K562 (cell line): Measurements from ENCODE around the gene C2orf92. TPM values are rescaled to one million over a fixed set of nuclear protein-coding genes. Genes with fewer than 3 reads are reported as not detected.

Experiments used
- CCNT2 ChIP-seq: IDR thresholded peaks from 2 replicates; pipeline ENCODE4 v1.6.1; 2011; ENCODE audit warnings: borderline replicate concordance, low read depth, mild to moderate bottlenecking, moderate library complexity, mixed read lengths, low read length; ENCODE audit not compliant: insufficient read length; ENCODE audit errors: extremely low read depth
- FOXJ2 ChIP-seq: fragments of 200-800 bp; sonication (Bioruptor generic); IDR thresholded peaks from 2 replicates; pipeline ENCODE4 v1.6.1; 2016; ENCODE audit warnings: missing genetic modification characterization, missing compliant biosample characterization
- PCBP2 ChIP-seq: fragments of 200-400 bp; formaldehyde crosslinking; IDR thresholded peaks from 2 replicates; pipeline ENCODE4 v1.6.1; 2018; ENCODE audit warnings: low read length, low read depth, mild to moderate bottlenecking, moderate library complexity; ENCODE audit not compliant: poor library complexity, severe bottlenecking
- TAL1 ChIP-seq: fragments of 450-650 bp; IDR thresholded peaks from 2 replicates; pipeline ENCODE4 v1.6.1; 2016; ENCODE audit warnings: mild to moderate bottlenecking
- ZC3H8 ChIP-seq: fragments of 450-650 bp; IDR thresholded peaks from 2 replicates; pipeline ENCODE4 v1.6.1; 2017
- ZFX ChIP-seq: sonication (generic); formaldehyde crosslinking; IDR thresholded peaks from 2 replicates; pipeline ENCODE4 v1.8.0; 2022; ENCODE audit warnings: mild to moderate bottlenecking, missing genetic modification reagents, moderate library complexity
- ZNF12 ChIP-seq: sonication (generic); formaldehyde crosslinking; IDR thresholded peaks from 2 replicates; pipeline ENCODE4 v1.4.0; 2020; ENCODE audit warnings: mild to moderate bottlenecking, missing genetic modification reagents
- ZNF140 ChIP-seq: fragments of 250-450 bp; sonication (Bioruptor Pico); IDR thresholded peaks from 2 replicates; pipeline ENCODE4 v1.8.0; 2021; ENCODE audit warnings: moderate library complexity, mild to moderate bottlenecking, inconsistent platforms
- ZNF717 ChIP-seq: fragments of 250-450 bp; sonication (Bioruptor Pico); IDR thresholded peaks from 2 replicates; pipeline ENCODE4 v1.5.0; 2021
- polyA plus RNA-seq, 8 experiments: library from polyadenylated mRNA; depleted of rRNA in 4 of 8; stranded (reverse) in 5 of 8; unstranded in 3 of 8; fragments of >200 nt; fragmentation: Nextera tagmentation in 2 of 8; fragmentation: Illumina TruSeq in 1 of 8; extraction: Ambion mirVana in 2 of 8; extraction: Trizol in 1 of 8; gene quantifications; 2 replicates each; pipeline versions ENCODE4 v1.2.1 to v1.2.3, GENCODE V29; 2011 to 2014; ENCODE audit warnings: inconsistent platforms in 1 of 8, missing spikeins in 1 of 8
- total RNA-seq, 7 experiments: library from RNA; depleted of rRNA in 6 of 7; stranded (reverse); fragments of >200 nt in 6 of 7; fragmentation: Illumina TruSeq in 2 of 7; extraction: Trizol in 2 of 7; gene quantifications; 2 replicates each; pipeline versions ENCODE4 v1.2.1 to v1.2.3, GENCODE V29; 2011 to 2021; ENCODE audit warnings: low replicate concordance in 1 of 7
- TF ChIP-seq, protein P1 (sequence below): fragments of 450-650 bp; IDR thresholded peaks from 2 replicates; pipeline ENCODE4 v1.6.1; 2016; ENCODE audit warnings: mild to moderate bottlenecking, moderate library complexity
- TF ChIP-seq, protein P2 (sequence below): fragments of 450-650 bp; conservative IDR thresholded peaks from 2 replicates; pipeline ENCODE4 v1.6.1; 2016; ENCODE audit warnings: missing genetic modification characterization, low read depth, mild to moderate bottlenecking, missing compliant biosample characterization, moderate library complexity
- TF ChIP-seq, protein P3 (sequence below), 2 experiments: fragments of 250-450 bp in 1 of 2; fragments of 450-650 bp in 1 of 2; sonication (Bioruptor Pico) in 1 of 2; IDR thresholded peaks; 2 replicates each; pipeline versions ENCODE4 v1.6.1 to v1.8.0; 2016 to 2021; ENCODE audit warnings: mild to moderate bottlenecking in 2 of 2, moderate library complexity in 2 of 2, missing compliant biosample characterization in 1 of 2, missing genetic modification characterization in 1 of 2
- TF ChIP-seq, protein P4 (sequence below): fragments of 250-450 bp; sonication (Bioruptor Pico); IDR thresholded peaks from 2 replicates; pipeline ENCODE4 v1.5.0; 2020; ENCODE audit warnings: mild to moderate bottlenecking, borderline replicate concordance

C2orf92 gene
- total and polyA plus RNA-seq, 9 of the 15 experiments (the other 6 are each of a cell fraction or from before 2014, with no cell fraction given), result 0.65 to 6.8 (median 3.6) TPM

DNA sequence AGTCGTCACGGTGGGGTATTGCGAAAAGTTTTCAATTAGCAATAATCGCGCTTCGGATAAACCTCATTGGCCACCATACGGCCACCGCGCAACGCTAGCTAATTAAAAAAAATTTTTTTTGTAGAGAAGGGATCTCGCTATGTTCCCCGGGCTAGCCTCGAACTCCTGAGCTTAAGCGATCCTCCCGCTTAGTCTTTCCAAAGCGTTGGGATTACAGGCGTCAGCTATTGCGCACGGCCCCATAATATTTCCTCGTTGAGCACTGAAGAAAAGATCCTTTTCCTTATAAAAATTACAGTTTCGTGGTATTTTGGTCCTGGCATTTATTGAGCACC is 4.9 kb upstream of the C2orf92 start (continued):
- TF ChIP-seq, protein P1, sequence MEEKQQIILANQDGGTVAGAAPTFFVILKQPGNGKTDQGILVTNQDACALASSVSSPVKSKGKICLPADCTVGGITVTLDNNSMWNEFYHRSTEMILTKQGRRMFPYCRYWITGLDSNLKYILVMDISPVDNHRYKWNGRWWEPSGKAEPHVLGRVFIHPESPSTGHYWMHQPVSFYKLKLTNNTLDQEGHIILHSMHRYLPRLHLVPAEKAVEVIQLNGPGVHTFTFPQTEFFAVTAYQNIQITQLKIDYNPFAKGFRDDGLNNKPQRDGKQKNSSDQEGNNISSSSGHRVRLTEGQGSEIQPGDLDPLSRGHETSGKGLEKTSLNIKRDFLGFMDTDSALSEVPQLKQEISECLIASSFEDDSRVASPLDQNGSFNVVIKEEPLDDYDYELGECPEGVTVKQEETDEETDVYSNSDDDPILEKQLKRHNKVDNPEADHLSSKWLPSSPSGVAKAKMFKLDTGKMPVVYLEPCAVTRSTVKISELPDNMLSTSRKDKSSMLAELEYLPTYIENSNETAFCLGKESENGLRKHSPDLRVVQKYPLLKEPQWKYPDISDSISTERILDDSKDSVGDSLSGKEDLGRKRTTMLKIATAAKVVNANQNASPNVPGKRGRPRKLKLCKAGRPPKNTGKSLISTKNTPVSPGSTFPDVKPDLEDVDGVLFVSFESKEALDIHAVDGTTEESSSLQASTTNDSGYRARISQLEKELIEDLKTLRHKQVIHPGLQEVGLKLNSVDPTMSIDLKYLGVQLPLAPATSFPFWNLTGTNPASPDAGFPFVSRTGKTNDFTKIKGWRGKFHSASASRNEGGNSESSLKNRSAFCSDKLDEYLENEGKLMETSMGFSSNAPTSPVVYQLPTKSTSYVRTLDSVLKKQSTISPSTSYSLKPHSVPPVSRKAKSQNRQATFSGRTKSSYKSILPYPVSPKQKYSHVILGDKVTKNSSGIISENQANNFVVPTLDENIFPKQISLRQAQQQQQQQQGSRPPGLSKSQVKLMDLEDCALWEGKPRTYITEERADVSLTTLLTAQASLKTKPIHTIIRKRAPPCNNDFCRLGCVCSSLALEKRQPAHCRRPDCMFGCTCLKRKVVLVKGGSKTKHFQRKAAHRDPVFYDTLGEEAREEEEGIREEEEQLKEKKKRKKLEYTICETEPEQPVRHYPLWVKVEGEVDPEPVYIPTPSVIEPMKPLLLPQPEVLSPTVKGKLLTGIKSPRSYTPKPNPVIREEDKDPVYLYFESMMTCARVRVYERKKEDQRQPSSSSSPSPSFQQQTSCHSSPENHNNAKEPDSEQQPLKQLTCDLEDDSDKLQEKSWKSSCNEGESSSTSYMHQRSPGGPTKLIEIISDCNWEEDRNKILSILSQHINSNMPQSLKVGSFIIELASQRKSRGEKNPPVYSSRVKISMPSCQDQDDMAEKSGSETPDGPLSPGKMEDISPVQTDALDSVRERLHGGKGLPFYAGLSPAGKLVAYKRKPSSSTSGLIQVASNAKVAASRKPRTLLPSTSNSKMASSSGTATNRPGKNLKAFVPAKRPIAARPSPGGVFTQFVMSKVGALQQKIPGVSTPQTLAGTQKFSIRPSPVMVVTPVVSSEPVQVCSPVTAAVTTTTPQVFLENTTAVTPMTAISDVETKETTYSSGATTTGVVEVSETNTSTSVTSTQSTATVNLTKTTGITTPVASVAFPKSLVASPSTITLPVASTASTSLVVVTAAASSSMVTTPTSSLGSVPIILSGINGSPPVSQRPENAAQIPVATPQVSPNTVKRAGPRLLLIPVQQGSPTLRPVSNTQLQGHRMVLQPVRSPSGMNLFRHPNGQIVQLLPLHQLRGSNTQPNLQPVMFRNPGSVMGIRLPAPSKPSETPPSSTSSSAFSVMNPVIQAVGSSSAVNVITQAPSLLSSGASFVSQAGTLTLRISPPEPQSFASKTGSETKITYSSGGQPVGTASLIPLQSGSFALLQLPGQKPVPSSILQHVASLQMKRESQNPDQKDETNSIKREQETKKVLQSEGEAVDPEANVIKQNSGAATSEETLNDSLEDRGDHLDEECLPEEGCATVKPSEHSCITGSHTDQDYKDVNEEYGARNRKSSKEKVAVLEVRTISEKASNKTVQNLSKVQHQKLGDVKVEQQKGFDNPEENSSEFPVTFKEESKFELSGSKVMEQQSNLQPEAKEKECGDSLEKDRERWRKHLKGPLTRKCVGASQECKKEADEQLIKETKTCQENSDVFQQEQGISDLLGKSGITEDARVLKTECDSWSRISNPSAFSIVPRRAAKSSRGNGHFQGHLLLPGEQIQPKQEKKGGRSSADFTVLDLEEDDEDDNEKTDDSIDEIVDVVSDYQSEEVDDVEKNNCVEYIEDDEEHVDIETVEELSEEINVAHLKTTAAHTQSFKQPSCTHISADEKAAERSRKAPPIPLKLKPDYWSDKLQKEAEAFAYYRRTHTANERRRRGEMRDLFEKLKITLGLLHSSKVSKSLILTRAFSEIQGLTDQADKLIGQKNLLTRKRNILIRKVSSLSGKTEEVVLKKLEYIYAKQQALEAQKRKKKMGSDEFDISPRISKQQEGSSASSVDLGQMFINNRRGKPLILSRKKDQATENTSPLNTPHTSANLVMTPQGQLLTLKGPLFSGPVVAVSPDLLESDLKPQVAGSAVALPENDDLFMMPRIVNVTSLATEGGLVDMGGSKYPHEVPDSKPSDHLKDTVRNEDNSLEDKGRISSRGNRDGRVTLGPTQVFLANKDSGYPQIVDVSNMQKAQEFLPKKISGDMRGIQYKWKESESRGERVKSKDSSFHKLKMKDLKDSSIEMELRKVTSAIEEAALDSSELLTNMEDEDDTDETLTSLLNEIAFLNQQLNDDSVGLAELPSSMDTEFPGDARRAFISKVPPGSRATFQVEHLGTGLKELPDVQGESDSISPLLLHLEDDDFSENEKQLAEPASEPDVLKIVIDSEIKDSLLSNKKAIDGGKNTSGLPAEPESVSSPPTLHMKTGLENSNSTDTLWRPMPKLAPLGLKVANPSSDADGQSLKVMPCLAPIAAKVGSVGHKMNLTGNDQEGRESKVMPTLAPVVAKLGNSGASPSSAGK, result no peak
- TF ChIP-seq PCBP2 (no peak), CCNT2 (no peak), ZNF12 (CRISPR knock-in tag) (no peak), FOXJ2 (tag) (peak; percentile 13; the same call in 1 of the 2 replicates), ZC3H8 (no peak), TAL1 (no peak), ZFX (CRISPR knock-in tag) (peak; percentile 31; the same call in 1 of the 2 replicates), ZNF140 (CRISPR knock-in tag) (no peak), ZNF717 (CRISPR knock-in tag) (no peak)
- TF ChIP-seq, protein P2, sequence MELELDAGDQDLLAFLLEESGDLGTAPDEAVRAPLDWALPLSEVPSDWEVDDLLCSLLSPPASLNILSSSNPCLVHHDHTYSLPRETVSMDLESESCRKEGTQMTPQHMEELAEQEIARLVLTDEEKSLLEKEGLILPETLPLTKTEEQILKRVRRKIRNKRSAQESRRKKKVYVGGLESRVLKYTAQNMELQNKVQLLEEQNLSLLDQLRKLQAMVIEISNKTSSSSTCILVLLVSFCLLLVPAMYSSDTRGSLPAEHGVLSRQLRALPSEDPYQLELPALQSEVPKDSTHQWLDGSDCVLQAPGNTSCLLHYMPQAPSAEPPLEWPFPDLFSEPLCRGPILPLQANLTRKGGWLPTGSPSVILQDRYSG (tag), result 0 out of 2 replicates have a peak, but pooled peaks have one; percentile 11
- TF ChIP-seq, protein P3, sequence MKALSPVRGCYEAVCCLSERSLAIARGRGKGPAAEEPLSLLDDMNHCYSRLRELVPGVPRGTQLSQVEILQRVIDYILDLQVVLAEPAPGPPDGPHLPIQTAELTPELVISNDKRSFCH (CRISPR knock-in tag; IDR thresholded peaks at IDR 0.05), result no peak
- TF ChIP-seq, protein P3 (tag; IDR thresholded peaks at IDR 0.05), result no peak
- TF ChIP-seq, protein P4, sequence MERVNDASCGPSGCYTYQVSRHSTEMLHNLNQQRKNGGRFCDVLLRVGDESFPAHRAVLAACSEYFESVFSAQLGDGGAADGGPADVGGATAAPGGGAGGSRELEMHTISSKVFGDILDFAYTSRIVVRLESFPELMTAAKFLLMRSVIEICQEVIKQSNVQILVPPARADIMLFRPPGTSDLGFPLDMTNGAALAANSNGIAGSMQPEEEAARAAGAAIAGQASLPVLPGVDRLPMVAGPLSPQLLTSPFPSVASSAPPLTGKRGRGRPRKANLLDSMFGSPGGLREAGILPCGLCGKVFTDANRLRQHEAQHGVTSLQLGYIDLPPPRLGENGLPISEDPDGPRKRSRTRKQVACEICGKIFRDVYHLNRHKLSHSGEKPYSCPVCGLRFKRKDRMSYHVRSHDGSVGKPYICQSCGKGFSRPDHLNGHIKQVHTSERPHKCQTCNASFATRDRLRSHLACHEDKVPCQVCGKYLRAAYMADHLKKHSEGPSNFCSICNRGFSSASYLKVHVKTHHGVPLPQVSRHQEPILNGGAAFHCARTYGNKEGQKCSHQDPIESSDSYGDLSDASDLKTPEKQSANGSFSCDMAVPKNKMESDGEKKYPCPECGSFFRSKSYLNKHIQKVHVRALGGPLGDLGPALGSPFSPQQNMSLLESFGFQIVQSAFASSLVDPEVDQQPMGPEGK (CRISPR knock-in tag), result no peak
